CD4-positive, alpha-beta T cell treated with Interleukin-12 subunit alpha and Interleukin-12 subunit beta, for 1 hour (primary cell): Measurements from ENCODE around the gene BTBD1.
A peak's percentile ranks its signal among the peaks of the same experiment; 100 is the strongest.
"Not testable (repeated sequence)": the region's sequence is repeated elsewhere in the genome, so short reads cannot be mapped to it uniquely, and the experiment has no call there.

Source experiments
- DNase-seq: peaks from one replicate; pipeline ENCODE4 v3.0.0-alpha.2; 2020

The BTBD1 gene

GRCh38 chr15:83053151-83053550 is 13.9 kb downstream of the BTBD1 start:
- no peak for DNase-seq

- DNase-seq, result no peak
Observed at GRCh38 chr15:83046558-83047127, 20.4 kb downstream of the BTBD1 start.

DNA sequence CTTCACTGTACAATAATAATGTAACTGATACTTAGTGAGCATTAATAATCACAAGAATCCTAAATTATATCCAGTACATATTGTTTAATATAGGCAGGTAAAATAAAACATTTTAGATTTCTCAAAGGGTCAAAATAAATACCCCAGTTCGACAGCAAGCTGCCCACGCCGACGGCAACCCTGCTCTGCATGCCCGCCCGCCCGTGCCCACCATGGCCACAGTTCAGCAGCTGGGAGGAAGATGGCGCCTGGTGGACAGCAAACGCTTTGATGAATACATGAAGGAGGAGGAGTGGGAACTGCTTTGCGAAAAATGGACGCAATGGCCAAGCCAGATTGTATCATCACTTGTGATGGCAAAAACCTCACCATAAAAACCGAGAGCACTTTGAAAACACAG is 22.9 kb downstream of the BTBD1 start:
- DNase-seq, result no peak

DNA sequence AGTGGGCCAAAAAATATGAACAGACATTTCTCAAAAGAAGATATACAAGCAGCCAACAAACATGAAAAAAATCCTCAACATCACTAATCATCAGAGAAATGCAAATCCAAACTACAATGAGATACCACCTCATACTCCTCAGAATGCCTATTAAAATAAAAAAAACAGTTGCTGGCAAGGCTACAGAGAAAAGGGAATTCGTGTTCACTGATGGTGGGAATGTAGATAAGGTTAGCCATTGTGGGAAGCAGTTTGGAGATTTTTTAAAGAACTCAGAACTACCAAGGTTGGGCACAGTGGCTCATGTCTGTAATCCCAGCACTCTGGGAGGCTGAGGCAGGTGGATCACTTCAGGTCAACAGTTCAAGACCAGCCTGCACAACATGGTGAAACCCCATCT is 27.8 kb downstream of the BTBD1 start:
- DNase-seq, result no peak

DNA sequence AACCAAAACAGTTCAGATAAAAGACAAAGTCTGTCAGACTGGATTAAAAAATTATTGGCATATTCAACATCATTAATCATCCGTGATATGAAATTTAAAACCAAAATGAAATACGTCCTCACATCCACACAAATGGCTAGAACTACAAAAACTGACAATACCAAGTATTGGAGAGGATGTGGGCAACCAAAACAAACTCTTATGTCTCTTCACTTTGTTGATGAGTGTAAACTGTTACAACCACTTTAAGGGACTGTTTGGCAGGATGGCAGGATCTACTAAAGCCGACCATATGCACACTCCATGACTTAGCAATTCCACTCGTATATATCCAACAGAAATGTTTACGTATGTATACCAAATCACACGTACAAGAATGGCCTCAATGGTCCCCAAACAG is 30.8 kb downstream of the BTBD1 start:
- no peak for DNase-seq

DNA sequence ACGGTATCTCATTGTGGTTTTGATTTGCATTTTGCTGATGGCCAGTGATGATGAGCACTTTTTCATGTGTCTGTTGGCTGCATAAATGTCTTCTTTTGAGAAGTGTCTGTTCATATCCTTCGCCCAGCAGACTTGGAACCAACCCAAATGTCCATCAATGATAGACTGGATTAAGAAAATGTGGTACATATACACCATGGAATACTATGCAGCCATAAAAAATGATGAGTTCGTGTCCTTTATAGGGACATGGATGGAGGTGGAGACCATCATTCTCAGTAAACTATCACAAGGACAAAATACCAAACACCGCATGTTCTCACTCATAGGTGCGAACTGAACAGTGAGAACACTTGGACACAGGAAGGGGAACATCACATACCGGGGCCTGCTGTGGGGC is 35.8 kb downstream of the BTBD1 start:
- not testable (repeated sequence) for DNase-seq

DNA sequence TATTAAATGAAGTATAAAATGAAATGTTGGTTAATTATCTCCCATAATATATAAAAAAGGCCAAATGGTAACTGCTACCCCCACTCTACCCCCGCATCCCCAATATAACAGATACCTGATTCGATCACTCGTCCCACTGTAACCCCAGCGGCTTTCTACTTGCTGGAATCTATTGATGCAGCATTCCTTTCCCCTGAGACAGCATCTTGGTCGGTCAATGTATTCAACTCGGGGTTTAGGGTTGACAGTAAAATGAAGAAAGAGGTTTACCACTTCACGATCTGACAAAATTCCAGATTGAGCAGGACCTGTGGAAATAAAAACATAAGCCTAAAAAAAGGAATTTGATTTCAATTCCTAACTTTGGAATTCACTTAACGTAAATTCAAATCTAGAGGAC is 37.0 kb downstream of the BTBD1 start:
- DNase-seq, result no peak

GRCh38 chr15:83018436-83018835 is 48.6 kb downstream of the BTBD1 start:
- DNase-seq, result no peak

DNA sequence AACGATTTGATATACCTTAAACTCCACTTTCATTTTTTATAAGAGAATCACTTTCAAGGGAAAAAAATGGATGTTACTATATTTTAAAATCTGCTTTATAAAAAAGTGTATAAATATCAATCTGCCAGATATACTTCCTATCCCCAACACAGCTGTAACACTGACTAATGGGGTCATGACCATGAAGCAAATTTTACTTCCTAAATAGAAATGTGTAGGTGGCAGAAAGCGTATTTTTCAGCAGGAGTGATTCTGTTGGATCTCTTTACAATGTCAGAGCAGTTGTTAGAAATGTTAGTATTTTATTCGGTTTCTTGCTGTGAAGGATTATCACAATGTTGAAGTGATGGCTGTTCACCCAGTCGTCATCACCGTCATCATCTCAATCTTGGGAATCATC is 50.1 kb downstream of the BTBD1 start:
- DNase-seq, result no peak

DNA sequence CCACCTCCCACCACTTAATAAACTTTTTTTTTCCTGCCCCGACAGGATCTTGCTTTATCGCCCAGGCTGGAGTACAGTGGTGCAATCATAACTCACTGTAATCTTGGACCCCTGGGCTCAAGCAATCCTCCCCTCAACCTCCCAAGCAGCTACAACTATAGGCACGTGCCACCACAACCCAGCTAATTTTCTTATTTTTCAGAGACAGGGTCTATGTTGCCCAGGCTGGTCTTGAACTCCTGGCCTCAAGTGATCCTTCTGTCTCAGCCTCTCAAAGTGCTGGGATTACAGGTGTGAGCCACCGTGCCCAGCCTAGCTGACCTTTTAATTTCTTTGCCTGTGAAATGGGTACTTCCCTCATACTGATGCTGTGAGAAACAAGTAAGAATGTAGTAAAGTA is 51.7 kb downstream of the BTBD1 start:
- DNase-seq, result no peak

DNA sequence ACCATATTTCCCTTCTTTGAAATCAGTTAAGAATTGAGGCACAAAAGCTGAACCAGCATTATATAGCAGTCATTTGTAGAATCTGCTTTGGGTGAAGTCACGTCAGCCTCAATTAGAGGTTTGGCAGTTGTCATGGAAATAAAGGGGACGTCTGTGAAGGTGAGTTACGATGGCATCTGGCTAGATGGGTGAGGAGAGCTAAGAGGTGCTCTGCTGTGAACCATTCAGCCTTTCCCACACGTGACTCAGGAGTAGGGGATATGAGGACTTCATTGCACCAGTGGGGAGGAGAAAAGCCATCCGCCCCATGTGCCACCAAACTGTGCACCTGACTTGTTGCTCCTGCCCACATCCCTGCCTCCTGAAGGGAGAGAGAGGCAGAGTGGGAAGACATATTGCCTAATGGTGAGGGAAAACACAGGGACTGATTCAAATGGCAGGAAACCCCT is 52.8 kb downstream of the BTBD1 start:
- DNase-seq, result no peak

DNA sequence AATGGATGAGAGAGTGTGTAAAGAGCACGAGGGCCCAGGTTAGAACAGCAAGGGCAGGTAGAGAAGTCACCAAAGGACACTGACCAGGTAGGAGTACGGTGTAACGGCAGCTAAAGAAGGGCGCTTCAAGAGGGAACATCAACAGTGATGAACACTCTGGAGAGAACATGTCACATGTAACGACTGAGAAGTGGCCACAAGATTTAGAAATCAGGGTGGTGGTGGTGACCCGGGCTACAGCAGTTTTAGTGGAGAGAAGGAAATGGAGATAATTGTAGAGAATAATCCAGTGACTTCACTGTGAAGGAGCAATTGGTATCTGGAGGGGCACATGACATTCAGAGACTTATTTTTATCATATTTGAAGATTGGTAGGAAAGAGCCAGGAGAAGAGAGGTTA is 54.4 kb downstream of the BTBD1 start:
- DNase-seq, result no peak

DNA sequence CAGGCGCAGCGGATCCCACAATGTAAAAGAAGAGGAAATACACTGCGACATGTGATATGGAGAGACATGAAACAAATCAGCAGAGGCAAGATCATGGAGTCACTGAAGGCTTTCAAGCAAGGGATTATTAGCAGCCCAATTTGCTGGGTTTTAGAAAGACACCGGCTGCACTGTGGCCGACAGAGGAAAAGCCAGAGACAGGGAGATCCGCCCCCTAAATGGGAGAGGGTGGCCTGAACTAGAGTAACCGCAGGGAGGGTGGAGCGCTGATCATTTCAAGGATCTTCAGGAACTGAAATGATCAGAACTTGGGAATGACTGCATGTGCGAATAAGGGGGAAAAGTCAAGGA is 55.0 kb downstream of the BTBD1 start:
- DNase-seq, result no peak

- peak; percentile 89 for DNase-seq
Observed at GRCh38 chr15:83011271-83012075, 55.6 kb downstream of the BTBD1 start, which contains the start of gene C15orf40. TSS of gene C15orf40 (minus strand) at chr15:83011639. CDS start at chr15:83011607, 32 bp downstream.

DNA sequence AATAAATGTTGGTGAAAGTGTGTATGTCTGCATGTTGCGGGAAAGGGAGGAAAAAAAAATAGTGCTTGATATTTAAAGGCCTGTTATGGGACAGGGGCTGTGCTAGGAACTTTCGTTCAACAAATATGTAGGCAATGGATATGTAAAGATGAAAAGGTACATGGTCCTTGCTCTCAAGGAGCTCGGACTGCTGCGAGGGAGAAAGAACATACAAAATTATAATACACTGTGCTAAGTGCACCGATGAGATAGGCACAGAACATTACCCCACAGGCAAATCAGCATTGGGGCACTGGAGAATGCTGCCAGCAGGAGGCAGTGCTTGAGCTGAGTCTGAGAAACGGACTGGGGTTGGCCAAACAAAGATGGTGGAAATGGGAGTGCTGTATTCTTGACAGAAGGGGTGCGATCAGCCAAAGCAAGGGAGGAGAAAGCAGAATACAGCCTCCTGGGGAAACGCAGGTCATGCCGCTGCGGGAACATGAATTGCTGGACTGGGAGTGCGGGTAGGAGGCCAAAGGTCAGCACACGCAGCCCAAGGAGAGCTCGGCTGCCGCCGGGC is 56.3 kb downstream of the BTBD1 start:
- DNase-seq, result peak; percentile 82

- not testable (repeated sequence) for DNase-seq
Observed at GRCh38 chr15:83000672-83001031, 66.4 kb downstream of the BTBD1 start.

DNA sequence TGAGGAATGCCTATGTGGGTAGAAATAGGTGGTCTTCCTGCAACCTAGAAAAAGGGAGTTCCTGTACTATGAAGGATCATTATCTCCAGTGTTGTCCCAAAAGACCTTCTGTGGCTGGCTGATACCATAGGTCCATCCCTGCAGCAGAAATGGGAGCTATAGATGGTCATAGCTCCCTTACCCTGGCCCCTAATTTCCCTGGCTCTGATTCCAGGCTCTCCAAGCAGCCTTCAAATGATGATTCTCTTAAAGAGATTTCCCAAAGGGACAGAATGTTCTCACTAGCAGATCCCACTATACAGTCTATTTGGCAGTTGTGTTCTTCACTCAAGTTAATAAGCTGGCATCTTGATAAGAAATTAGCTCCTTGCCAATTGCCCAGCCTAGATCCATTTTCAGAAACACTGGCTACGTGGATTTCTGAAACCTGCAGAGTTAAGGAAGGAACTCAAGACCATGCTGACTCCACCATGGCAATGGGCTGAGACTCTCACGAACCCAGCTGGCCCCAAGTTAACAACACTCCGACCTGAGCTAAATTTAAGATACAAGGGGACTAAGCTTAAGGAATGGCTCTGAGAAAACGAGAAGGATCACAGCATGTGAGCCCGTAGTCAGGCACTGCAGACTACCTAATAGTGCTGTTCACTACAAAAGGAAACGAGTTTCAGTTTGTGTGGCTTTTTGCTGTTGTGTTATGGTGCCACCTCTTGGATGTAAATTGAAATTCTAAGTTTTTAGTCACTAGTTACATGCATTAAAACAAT is 67.0 kb downstream of the BTBD1 start:
- peak; percentile 62 for DNase-seq

GRCh38 chr15:82999426-82999825 is 67.6 kb downstream of the BTBD1 start:
- DNase-seq, result no peak

- DNase-seq, result no peak
Observed at GRCh38 chr15:82995938-82996337, 71.1 kb downstream of the BTBD1 start.

DNA sequence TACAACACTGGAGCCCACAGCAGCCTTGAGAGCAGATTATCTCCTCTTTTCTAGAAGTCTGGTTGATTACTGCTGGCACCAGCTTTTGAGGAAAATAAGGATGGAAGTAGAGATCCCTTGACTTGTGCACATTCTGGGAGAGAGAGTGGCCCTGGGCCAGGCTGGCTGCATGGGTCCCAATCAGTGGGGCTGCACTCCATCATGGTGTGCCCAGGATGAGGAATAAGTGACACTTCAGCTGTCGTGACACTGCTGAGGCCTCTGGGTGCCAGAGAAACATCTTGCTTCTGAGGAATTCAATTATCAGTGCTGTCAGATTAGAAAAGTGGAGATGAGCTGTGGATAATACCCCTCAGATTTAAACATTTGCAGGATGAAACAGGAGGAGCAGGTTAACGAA is 72.0 kb downstream of the BTBD1 start:
- no peak for DNase-seq

GRCh38 chr15:82993144-82993543 is 73.9 kb downstream of the BTBD1 start:
- DNase-seq, result no peak

GRCh38 chr15:82992436-82992998 is 74.5 kb downstream of the BTBD1 start:
- no peak for DNase-seq

GRCh38 chr15:82986442-82986780 is 80.6 kb downstream of the BTBD1 start:
- DNase-seq, result peak; percentile 42
